Nephron (organoid): ENCODE data around the gene ZNF619.
A peak's percentile ranks its signal among the peaks of the same experiment; 100 is the strongest.
"Not testable (repeated sequence)": the region's sequence is repeated elsewhere in the genome, so short reads cannot be mapped to it uniquely, and the experiment has no call there.

Experiments
- H3K27ac Mint-ChIP-seq, 3 experiments: 2 replicates each; pipeline ENCODE4 v1.8.0; 2020; ENCODE audit warnings: mixed read lengths in 3 of 3, mild to moderate bottlenecking in 2 of 3, moderate library complexity in 1 of 3
- H3K27me3 Mint-ChIP-seq: 2 replicates; pipeline ENCODE4 v1.8.0; 2021; ENCODE audit warnings: low read depth, mild to moderate bottlenecking, moderate library complexity, mixed read lengths
- H3K36me3 Mint-ChIP-seq: 2 replicates; pipeline ENCODE4 v1.8.0; 2020; ENCODE audit warnings: low read depth, mixed read lengths
- H3K4me1 Mint-ChIP-seq: 2 replicates; pipeline ENCODE4 v1.8.0; 2020; ENCODE audit warnings: mixed read lengths
- H3K4me3 Mint-ChIP-seq, 3 experiments: 2 replicates each; pipeline ENCODE4 v1.8.0; 2020; ENCODE audit warnings: mild to moderate bottlenecking in 3 of 3, mixed read lengths in 3 of 3, moderate library complexity in 2 of 3
- H3K9me3 Mint-ChIP-seq: 2 replicates; pipeline ENCODE4 v1.8.0; 2020; ENCODE audit warnings: mixed read lengths
- CTCF ChIP-seq, 3 experiments: fragments of 200-600 bp; sonication (generic); IDR thresholded peaks; one replicate each; pipeline ENCODE4 v1.5.0; 2021; ENCODE audit warnings: antibody characterized with exemption in 3 of 3; ENCODE audit not compliant: unreplicated experiment in 3 of 3

ZNF619 gene

GRCh38 chr3:40455328-40455727, 21.6 kb upstream of the ZNF619 start:
- Mint-ChIP-seq H3K4me1 (peaks cover 43% of the 10 kb centered on the region), H3K27me3 (no peaks in the 10 kb centered on the region), H3K9me3 (no peaks in the 10 kb centered on the region), H3K4me3 (peak overlapping the region; percentile 88 to 93 (median 91)), H3K36me3 (peaks cover 21% of the 10 kb centered on the region), H3K27ac (peak overlapping the region in 2 of 3 experiments; percentile 72 to 97)
- no peak for TF ChIP-seq CTCF (IDR thresholded peaks at IDR 0.05; ENCODE audit: unreplicated experiment in 3 of 3)

- peak overlapping the region; percentile 88 to 93 (median 91) for H3K4me3 Mint-ChIP-seq
- H3K36me3 Mint-ChIP-seq: peaks cover 27% of the 10 kb centered on the region
- H3K9me3 Mint-ChIP-seq: no peaks in the 10 kb centered on the region
- no peak for TF ChIP-seq CTCF (IDR thresholded peaks at IDR 0.05; ENCODE audit: unreplicated experiment in 3 of 3)
- peak overlapping the region; percentile 93 to 98 (median 97) for H3K27ac Mint-ChIP-seq
- no peaks in the 10 kb centered on the region for H3K27me3 Mint-ChIP-seq
- H3K4me1 Mint-ChIP-seq: peaks cover 43% of the 10 kb centered on the region
Measured at GRCh38 chr3:40456279-40456939, 20.5 kb upstream of the ZNF619 start.

- Mint-ChIP-seq H3K27me3 (no peaks in the 10 kb centered on the region), H3K36me3 (peaks cover 35% of the 10 kb centered on the region), H3K4me3 (peak within 1 kb of the TSS; percentile 88 to 94 (median 93)), H3K4me1 (peaks cover 40% of the 10 kb centered on the region), H3K9me3 (no peaks in the 10 kb centered on the region), H3K27ac (peak within 1 kb of the TSS; percentile 93 to 98 (median 97))
- TF ChIP-seq CTCF (IDR thresholded peaks at IDR 0.05; ENCODE audit: unreplicated experiment in 3 of 3): no peak
Measured at GRCh38 chr3:40456940-40457823, 19.7 kb upstream of the ZNF619 start, which contains the start of gene RPL14. Gene RPL14 (plus strand): TSS chr3:40457339. CDS start chr3:40457472, 133 bp downstream.

GRCh38 chr3:40458473-40458872, 18.4 kb upstream of the ZNF619 start:
- H3K27me3 Mint-ChIP-seq: no peaks in the 10 kb centered on the region
- H3K9me3 Mint-ChIP-seq: no peaks in the 10 kb centered on the region
- H3K4me1 Mint-ChIP-seq: peaks cover 27% of the 10 kb centered on the region
- peak overlapping the region; percentile 88 to 94 (median 93) for H3K4me3 Mint-ChIP-seq
- peak overlapping the region; percentile 70 to 92 (median 84) for H3K27ac Mint-ChIP-seq
- H3K36me3 Mint-ChIP-seq: peaks cover 44% of the 10 kb centered on the region
- no peak for TF ChIP-seq CTCF (IDR thresholded peaks at IDR 0.05; ENCODE audit: unreplicated experiment in 3 of 3)

GRCh38 chr3:40460481-40460880, 16.4 kb upstream of the ZNF619 start:
- H3K9me3 Mint-ChIP-seq, H3K27me3 Mint-ChIP-seq, H3K4me3 Mint-ChIP-seq, H3K27ac Mint-ChIP-seq: not testable (repeated sequence)
- peaks cover 25% of the 10 kb centered on the region for H3K4me1 Mint-ChIP-seq
- peaks cover 56% of the 10 kb centered on the region for H3K36me3 Mint-ChIP-seq

- H3K27me3 Mint-ChIP-seq: no peaks in the 10 kb centered on the region
- peaks cover 62% of the 10 kb centered on the region for H3K36me3 Mint-ChIP-seq
- H3K9me3 Mint-ChIP-seq: no peaks in the 10 kb centered on the region
- no peak for TF ChIP-seq CTCF (IDR thresholded peaks at IDR 0.05; ENCODE audit: unreplicated experiment in 3 of 3)
- H3K4me1 Mint-ChIP-seq: peaks cover 21% of the 10 kb centered on the region
- H3K27ac Mint-ChIP-seq: no peak overlapping the region
- H3K4me3 Mint-ChIP-seq: no peak overlapping the region
Measured at GRCh38 chr3:40461161-40461560, 15.8 kb upstream of the ZNF619 start.

- not testable (repeated sequence) for H3K4me3 Mint-ChIP-seq, H3K27ac Mint-ChIP-seq, H3K9me3 Mint-ChIP-seq, H3K27me3 Mint-ChIP-seq
- H3K36me3 Mint-ChIP-seq: peaks cover 70% of the 10 kb centered on the region
- H3K4me1 Mint-ChIP-seq: peaks cover 12% of the 10 kb centered on the region
Measured at GRCh38 chr3:40462838-40463237, 14.1 kb upstream of the ZNF619 start.
